ENCODE measurements around the gene WDR33. TPM values are rescaled to one million over a fixed set of nuclear protein-coding genes. Genes with fewer than 3 reads are reported as not detected.

Gene WDR33
- total and polyA plus RNA-seq, 2 donors (not counting 3 experiments of a cell fraction or from before 2014, with no cell fraction given): 16.4 to 52.5 TPM

DNA sequence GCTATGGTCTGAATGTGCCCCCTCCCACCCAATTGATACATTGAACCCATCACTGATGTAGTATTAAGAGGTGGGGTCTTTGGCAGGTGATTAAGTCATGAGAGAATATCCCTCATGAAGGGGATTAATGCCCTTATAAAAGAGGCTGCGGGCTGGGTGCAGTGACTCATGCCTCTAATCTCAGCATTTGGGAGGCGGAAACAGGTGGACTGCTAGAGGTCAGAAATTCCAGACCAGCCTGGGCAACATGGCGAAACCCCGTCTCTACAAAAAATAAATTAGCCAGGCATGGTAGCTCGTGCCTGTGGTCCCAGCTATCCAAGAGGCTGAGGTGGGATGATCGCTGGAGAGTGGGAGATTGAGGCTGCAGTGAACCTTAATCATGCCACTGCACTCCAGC is 32.7 kb upstream of the WDR33 start:
- CTCF ChIA-PET: interaction anchor here (1.6 kb wide), 1 partner anchor 21 kb away, joined by 4 read pairs; no protein-coding TSS in a partner anchor
- H3K9me3 ChIP-seq (replicated peaks; ENCODE audit: control insufficient read depth, insufficient read depth, low read length): no peaks in the 10 kb centered on the region
- H3K4me1 ChIP-seq (ENCODE audit: control insufficient read depth, extremely low read depth, insufficient read depth, low read length): no peaks in the 10 kb centered on the region
- H3K36me3 ChIP-seq (ENCODE audit: control insufficient read depth in 2 of 2, extremely low read depth in 1 of 2, insufficient read depth in 2 of 2, low read length in 2 of 2): peaks cover 14 to 15% of the 10 kb centered on the region in 2 experiments
- BruUV-seq (replicated peaks): no TSS peak
- POLR2A ChIA-PET: no interaction called here
- peaks cover 0 to 2% of the 10 kb centered on the region in 2 experiments for H3K27me3 ChIP-seq (ENCODE audit: control insufficient read depth in 2 of 2, insufficient read depth in 2 of 2, low read length in 2 of 2)
- TF ChIP-seq POLR2A (IDR thresholded peaks at IDR 0.05; ENCODE audit: low read depth, low read length) (no peak), POLR2AphosphoS5 (IDR thresholded peaks at IDR 0.05; ENCODE audit: insufficient read depth, low read depth, low read length) (no peak), GATA2 (IDR thresholded peaks at IDR 0.05; ENCODE audit: insufficient read depth, insufficient read length, low read depth, low read length) (no peak), EZH2 (IDR thresholded peaks at IDR 0.05; ENCODE audit: borderline replicate concordance, low read depth, low read length, severe bottlenecking) (no peak), MAX (IDR thresholded peaks at IDR 0.05; ENCODE audit: insufficient read depth, insufficient read length) (no peak)
- no peak for DNase-seq (ENCODE audit: low read depth, low spot score)
- H3K27ac ChIP-seq (ENCODE audit: insufficient read depth, low read depth, low read length): no peak overlapping the region
- dilution Hi-C loops (cut with MboI; ENCODE audit: extremely low pct_ligation_motif_present, low sequenced_read_pairs) (no loop called here), intact Hi-C loops (cut with micrococcal nuclease) (no loop called here)
- H2AFZ ChIP-seq (ENCODE audit: low read depth, low read length): no peak overlapping the region
- no peak overlapping the region for H3K4me2 ChIP-seq (ENCODE audit: insufficient read depth, low read length)
- no peaks in the 10 kb centered on the region for H3K79me2 ChIP-seq (ENCODE audit: control insufficient read depth, insufficient read depth, low read length)
- no peak for FAIRE-seq
- H3K9me1 ChIP-seq (replicated peaks; ENCODE audit: control insufficient read depth, extremely low read depth, insufficient read depth, low read length): no peaks in the 10 kb centered on the region
- H3K9ac ChIP-seq (replicated peaks; ENCODE audit: extremely low read depth, insufficient read depth, low read length): no peak overlapping the region
- no peak overlapping the region for H3K4me3 ChIP-seq (replicated peaks in 1 of 3; ENCODE audit: insufficient read depth in 1 of 3, low read depth in 1 of 3, low read length in 3 of 3)
- H4K20me1 ChIP-seq (replicated peaks; ENCODE audit: control insufficient read depth, extremely low read depth, insufficient read depth, low read length): no peaks in the 10 kb centered on the region

DNA sequence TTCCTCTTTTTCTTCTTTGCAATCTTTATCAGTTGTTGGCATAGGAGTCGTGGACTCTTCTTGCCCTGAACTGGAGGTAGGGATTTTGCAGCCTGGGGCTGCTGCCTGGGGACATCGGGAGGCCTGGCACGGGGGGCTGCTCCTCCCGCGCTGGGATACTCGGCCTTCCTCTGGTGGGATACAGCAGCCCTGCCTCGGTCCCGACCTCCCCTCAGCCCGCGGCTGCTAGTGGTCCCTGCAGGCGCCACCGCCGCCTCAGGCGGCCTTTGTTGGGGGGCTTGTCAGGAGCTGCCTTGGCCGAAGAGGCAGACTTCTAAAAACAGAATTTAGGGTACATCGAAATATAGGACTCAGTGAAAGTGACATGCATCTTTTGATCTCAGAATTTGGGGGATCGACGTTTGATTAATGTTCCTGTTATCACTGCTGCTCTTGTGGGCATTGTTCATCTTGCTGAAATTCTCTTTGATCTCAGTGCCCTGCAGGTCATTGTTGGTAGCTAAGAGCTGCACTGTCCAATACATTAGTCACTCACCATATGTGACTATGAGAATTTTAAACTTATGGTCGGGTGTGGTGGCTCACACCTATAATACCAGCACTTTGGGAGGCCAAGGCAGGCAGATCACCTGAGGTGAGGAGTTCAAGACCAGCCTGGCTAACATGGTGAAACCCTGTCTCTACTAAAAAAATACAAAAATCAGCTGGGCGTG is 30.7 kb upstream of the WDR33 start:
- Histone ChIP-seq H4K20me1 (replicated peaks; ENCODE audit: control insufficient read depth, extremely low read depth, insufficient read depth, low read length) (no peaks in the 10 kb centered on the region), H3K9me1 (replicated peaks; ENCODE audit: control insufficient read depth, extremely low read depth, insufficient read depth, low read length) (no peaks in the 10 kb centered on the region), H3K9me3 (replicated peaks; ENCODE audit: control insufficient read depth, insufficient read depth, low read length) (no peaks in the 10 kb centered on the region), H2AFZ (ENCODE audit: low read depth, low read length) (no peak overlapping the region), H3K4me1 (ENCODE audit: control insufficient read depth, extremely low read depth, insufficient read depth, low read length) (no peaks in the 10 kb centered on the region), H3K9ac (replicated peaks; ENCODE audit: extremely low read depth, insufficient read depth, low read length) (no peak overlapping the region), H3K4me3 (replicated peaks in 1 of 3; ENCODE audit: insufficient read depth in 1 of 3, low read depth in 1 of 3, low read length in 3 of 3) (no peak overlapping the region), H3K79me2 (ENCODE audit: control insufficient read depth, insufficient read depth, low read length) (no peaks in the 10 kb centered on the region), H3K36me3 (ENCODE audit: control insufficient read depth in 2 of 2, extremely low read depth in 1 of 2, insufficient read depth in 2 of 2, low read length in 2 of 2) (peaks cover under 1 to 6% of the 10 kb centered on the region in 2 experiments), H3K4me2 (ENCODE audit: insufficient read depth, low read length) (no peak overlapping the region), H3K27me3 (ENCODE audit: control insufficient read depth in 2 of 2, insufficient read depth in 2 of 2, low read length in 2 of 2) (peaks cover 0 to 2% of the 10 kb centered on the region in 2 experiments), H3K27ac (ENCODE audit: insufficient read depth, low read depth, low read length) (no peak overlapping the region)
- DNase-seq (ENCODE audit: low read depth, low spot score) (no peak), FAIRE-seq (no peak)
- dilution Hi-C loops (cut with MboI; ENCODE audit: extremely low pct_ligation_motif_present, low sequenced_read_pairs): no loop called here
- TF ChIP-seq POLR2AphosphoS5 (IDR thresholded peaks at IDR 0.05; ENCODE audit: insufficient read depth, low read depth, low read length) (peak; percentile 4), POLR2A (IDR thresholded peaks at IDR 0.05; ENCODE audit: low read depth, low read length) (no peak)
- ChIA-PET POLR2A (no interaction called here), CTCF (interaction anchor here (0.9 to 1.6 kb wide), 3 partner anchors 11 to 19 kb away, joined by 3 to 4 read pairs (median 3); no protein-coding TSS in a partner anchor)
- BruUV-seq (replicated peaks): no TSS peak
- intact Hi-C loops (cut with micrococcal nuclease): no loop called here

Data from endothelial cell of umbilical vein (primary cell).